ENCODE results near the gene STIL.

STIL gene

GRCh38 chr1:47235241-47235681, 78.7 kb downstream of the STIL start:
- no peak for DNase-seq (ENCODE audit: low spot score)

- DNase-seq (ENCODE audit: low spot score): no peak
Observed at GRCh38 chr1:47233186-47233585, 80.8 kb downstream of the STIL start.

GRCh38 chr1:47232187-47232874, 81.6 kb downstream of the STIL start, which contains the start of gene TAL1:
TSS of gene TAL1 (minus strand) at chr1:47232225. CDS start at chr1:47225888, 6,337 bp downstream.
- peak; percentile 54 for DNase-seq (ENCODE audit: low spot score)

GRCh38 chr1:47231301-47232186, 82.4 kb downstream of the STIL start:
- DNase-seq (ENCODE audit: low spot score): peak; percentile 65

- peak; percentile 62 for DNase-seq (ENCODE audit: low spot score)
Observed at GRCh38 chr1:47230692-47231300, 83.2 kb downstream of the STIL start.

GRCh38 chr1:47229886-47230691, 83.9 kb downstream of the STIL start:
- no peak for DNase-seq (ENCODE audit: low spot score)

- DNase-seq (ENCODE audit: low spot score): no peak
Observed at GRCh38 chr1:47229031-47229885, 84.7 kb downstream of the STIL start.

- DNase-seq (ENCODE audit: low spot score): no peak
Observed at GRCh38 chr1:47228644-47229030, 85.3 kb downstream of the STIL start.

GRCh38 chr1:47227341-47228232, 86.4 kb downstream of the STIL start:
- DNase-seq (ENCODE audit: low spot score): no peak

- DNase-seq (ENCODE audit: low spot score): no peak
Observed at GRCh38 chr1:47226839-47227215, 87.1 kb downstream of the STIL start.

GRCh38 chr1:47226121-47226838, 87.7 kb downstream of the STIL start:
- no peak for DNase-seq (ENCODE audit: low spot score)

- DNase-seq (ENCODE audit: low spot score): peak; percentile 60
Observed at GRCh38 chr1:47225430-47226100, 88.4 kb downstream of the STIL start.

GRCh38 chr1:47224676-47225399, 89.1 kb downstream of the STIL start:
- DNase-seq (ENCODE audit: low spot score): no peak

- no peak for DNase-seq (ENCODE audit: low spot score)
Observed at GRCh38 chr1:47223921-47224675, 89.8 kb downstream of the STIL start.

GRCh38 chr1:47223174-47223920, 90.6 kb downstream of the STIL start:
- DNase-seq (ENCODE audit: low spot score): no peak

GRCh38 chr1:47222476-47222875, 91.5 kb downstream of the STIL start:
- no peak for DNase-seq (ENCODE audit: low spot score)
